H4 (cell line): ENCODE results near the gene RFFL. TPM values are rescaled to one million over a fixed set of nuclear protein-coding genes. Genes with fewer than 3 reads are reported as not detected.

ENCODE experiments used
- DNase-seq: peaks from one replicate; pipeline ENCODE4 v3.0.0-alpha.2; 2015; ENCODE audit warnings: low spot score
- total RNA-seq: library from RNA; depleted of rRNA; stranded (reverse); fragments of >200 nt; shearing (Covaris generic); gene quantifications from 2 replicates; pipeline ENCODE4 v1.2.3, GENCODE V29; 2014; rRNA removed

The RFFL gene
- total RNA-seq, 1 experiment from 2014 or later, result 20.7 TPM

DNA sequence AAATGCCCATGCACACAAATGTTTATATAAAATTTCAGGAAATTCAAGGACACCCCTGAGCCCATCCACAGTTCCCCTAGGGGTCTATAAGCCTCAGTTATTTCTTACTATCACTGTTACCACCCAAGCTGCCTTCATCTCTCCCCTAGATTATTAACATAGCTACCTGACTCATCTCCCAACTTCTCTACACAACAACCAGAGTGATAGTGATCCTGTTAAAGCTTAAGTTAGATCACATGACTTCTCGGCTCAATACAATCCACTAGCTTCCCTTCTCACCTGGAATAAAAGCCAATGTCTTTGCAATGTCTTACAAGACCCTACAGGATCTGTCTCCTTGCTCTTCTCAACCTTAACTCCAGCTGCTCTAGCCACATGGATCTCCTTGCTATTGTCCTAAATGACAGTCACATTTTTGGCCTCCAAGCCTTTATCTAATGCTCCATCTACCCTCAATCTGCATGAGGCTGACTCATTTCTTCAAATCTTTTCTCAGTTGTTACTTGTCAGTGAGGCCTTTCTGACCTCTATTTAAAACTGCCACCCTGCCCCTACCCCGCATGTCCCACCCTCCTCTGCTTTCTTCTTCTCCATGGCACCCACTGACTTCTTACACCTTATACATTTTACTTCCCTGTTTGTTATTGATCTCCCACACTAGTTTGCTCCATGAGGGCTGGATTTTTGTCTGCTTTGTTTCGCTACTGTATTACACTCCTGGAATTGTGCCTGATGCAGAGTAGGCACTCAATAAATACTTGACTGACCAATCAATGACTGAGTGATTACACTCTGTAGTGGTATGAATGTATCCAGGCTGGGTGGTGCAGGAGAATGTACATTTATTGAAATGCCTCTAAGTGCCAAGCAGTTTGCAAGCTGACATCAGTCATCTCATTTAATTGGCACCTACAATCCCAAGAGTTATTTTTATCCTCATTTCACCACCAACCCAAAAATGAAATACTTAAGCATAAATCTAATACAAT lies 88.4 kb downstream of the RFFL start:
- no peak for DNase-seq

DNA sequence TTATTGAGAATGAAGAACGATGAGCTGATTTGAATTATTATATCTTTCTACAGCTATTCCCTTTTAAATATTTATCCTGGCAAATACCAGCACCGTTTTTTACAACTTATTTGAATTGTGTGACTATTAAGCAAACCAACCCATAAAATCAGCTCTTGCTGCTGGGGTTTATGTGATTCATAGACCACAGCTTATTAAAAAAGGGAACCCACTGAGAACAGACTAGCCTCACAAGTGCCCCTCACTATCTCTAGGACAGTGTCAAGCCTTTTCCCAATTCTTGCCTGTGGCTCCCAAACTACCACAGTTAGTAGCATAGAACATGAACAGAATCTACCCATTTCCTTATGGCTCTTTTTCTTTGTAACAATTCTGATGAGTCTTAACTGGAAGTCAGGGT lies 89.3 kb downstream of the RFFL start:
- no peak for DNase-seq

DNA sequence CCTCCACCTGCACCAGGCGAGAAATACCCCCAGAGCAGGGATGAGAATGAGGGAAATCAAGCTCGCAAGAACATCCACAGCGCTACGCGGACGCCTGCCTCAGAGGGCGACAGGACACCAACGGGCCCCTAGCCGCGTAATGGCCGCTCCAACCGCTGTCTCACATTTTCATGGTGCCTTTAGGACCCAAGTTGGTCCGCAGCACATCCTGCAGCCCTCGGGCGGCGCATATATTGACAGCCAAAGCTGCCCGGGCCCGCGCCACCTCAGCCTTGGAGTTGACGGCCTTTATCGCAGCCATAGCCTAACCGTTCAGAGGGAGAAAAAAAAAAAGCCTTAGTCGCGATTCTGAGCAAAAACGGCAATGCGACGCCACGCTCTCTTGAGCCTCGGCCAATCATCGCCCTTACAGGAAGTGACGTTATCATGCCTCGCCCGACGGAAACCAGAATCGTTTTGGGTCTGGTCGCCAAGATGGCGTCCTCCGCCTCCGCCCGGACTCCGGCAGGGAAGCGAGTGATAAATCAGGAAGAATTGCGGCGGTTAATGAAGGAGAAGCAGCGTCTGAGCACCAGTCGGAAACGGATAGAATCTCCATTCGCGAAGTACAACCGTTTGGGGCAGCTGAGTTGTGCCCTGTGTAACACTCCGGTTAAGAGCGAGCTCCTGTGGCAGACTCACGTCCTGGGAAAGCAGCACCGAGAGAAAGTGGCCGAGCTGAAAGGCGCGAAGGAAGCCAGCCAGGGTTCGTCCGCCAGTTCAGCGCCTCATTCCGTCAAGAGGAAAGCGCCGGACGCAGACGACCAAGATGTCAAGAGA lies 102.2 kb downstream of the RFFL start, which contains the start of the genes CCT6B and ZNF830:
TSS of gene CCT6B (minus strand) at position 368 of the 819 bp plus-strand sequence. CDS start at position 301, 67 bp downstream.
TSS of gene ZNF830 (plus strand) at position 448 of the 819 bp plus-strand sequence. CDS start at position 475, 27 bp downstream.
- DNase-seq, result peak; percentile 95

DNA sequence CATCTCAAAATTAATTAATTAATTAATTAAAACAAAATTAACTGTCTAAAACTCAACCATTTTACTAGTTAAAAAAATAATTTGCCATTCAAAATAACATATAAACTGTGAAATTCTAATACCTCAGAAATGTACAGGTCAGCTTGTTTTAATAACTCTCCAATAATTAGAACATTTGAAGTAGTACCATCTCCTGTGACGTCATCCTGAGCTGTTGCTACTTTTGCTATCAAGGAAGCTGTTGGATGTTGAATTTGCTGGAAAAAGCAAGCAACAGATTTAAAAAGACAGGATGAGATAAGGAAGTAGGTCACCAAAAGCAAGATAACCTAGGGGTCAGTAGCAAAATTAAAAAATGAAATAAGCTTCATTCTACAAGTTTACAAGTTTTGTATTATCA lies 105.1 kb downstream of the RFFL start:
- DNase-seq, result no peak

Other genes starting within 250 kb of the RFFL start
- 1.9 and 2.9 TPM in 2 replicates for gene CCT6B, start 102.2 kb downstream of the RFFL start, total RNA-seq
- gene ZNF830, start 102.2 kb downstream of the RFFL start, total RNA-seq, result 10.8 and 11.1 TPM in 2 replicates
- 23.6 and 31.9 TPM in 2 replicates for gene LIG3, start 83.2 kb downstream of the RFFL start, total RNA-seq
- 11.8 and 11.9 TPM in 2 replicates for gene RAD51D, start 56.2 kb upstream of the RFFL start, total RNA-seq
- 0.25 TPM in 1 of 2 replicates, not detected in the other for gene FNDC8, start 57.9 kb upstream of the RFFL start, total RNA-seq
- 17.6 and 20.2 TPM in 2 replicates for gene NLE1, start 78.6 kb upstream of the RFFL start, total RNA-seq
- not detected in 2 replicates for gene UNC45B, start 84.1 kb upstream of the RFFL start, total RNA-seq
- gene SLC35G3, start 130.7 kb upstream of the RFFL start, total RNA-seq, result not detected in 2 replicates
- 28.8 and 35.1 TPM in 2 replicates for gene SLFN5, start 179.4 kb upstream of the RFFL start, total RNA-seq